Upper lobe of left lung (tissue), 6 donors: Measurements from ENCODE around the gene FGF7. TPM values are rescaled to one million over a fixed set of nuclear protein-coding genes. Genes with fewer than 3 reads are reported as not detected.
A peak's percentile ranks its signal among the peaks of the same experiment; 100 is the strongest.
"Not testable (repeated sequence)": the region's sequence is repeated elsewhere in the genome, so short reads cannot be mapped to it uniquely, and the experiment has no call there.

ENCODE experiments used
- ATAC-seq, 2 donors: fragments of 200-7000 bp; cut with Tn5 transposase; one replicate each; pipeline ENCODE4 v1.9.1; 2022; ENCODE audit warnings: mild to moderate bottlenecking in 2 of 2, moderate library complexity in 2 of 2; ENCODE audit not compliant: low FRiP score in 2 of 2
- DNase-seq, 2 donors: peaks; one replicate each; pipeline ENCODE4 v3.0.0-alpha.2; 2019 to 2020
- H3K27ac ChIP-seq, 4 donors: fragments of 200-600 bp; sonication (generic); one replicate each; pipeline ENCODE4 v1.5.1; 2016 to 2019
- H3K27me3 ChIP-seq, 4 donors: fragments of 200-600 bp; sonication (generic); one replicate each; pipeline ENCODE4 v1.5.1; 2017 to 2019
- H3K36me3 ChIP-seq, 4 donors: fragments of 200-600 bp; sonication (generic); one replicate each; pipeline ENCODE4 v1.5.1; 2016 to 2019
- H3K4me1 ChIP-seq, 4 donors: fragments of 200-600 bp; sonication (generic); one replicate each; pipeline ENCODE4 v1.5.1; 2018 to 2019
- H3K4me3 ChIP-seq, 4 donors: fragments of 200-600 bp; sonication (generic); one replicate each; pipeline ENCODE4 v1.5.1; 2017 to 2019; ENCODE audit warnings: mild to moderate bottlenecking in 2 of 4, moderate library complexity in 1 of 4
- H3K9me3 ChIP-seq, 4 donors: fragments of 200-600 bp; sonication (generic); one replicate each; pipeline ENCODE4 v1.5.1; 2018 to 2019
- CTCF ChIP-seq, 6 experiments: fragments of 450-650 bp in 4 of 6; fragments of 200-600 bp in 2 of 6; sonication (generic) in 2 of 6; IDR thresholded peaks; one replicate each; pipeline ENCODE4 v1.5.1; 2016 to 2019; ENCODE audit warnings: antibody characterized with exemption in 6 of 6
- EP300 ChIP-seq, 4 donors: sonication (generic); formaldehyde crosslinking; IDR thresholded peaks; one replicate each; pipeline ENCODE4 v1.5.1; 2017; ENCODE audit warnings: antibody characterized with exemption in 4 of 4, control low read depth in 2 of 4
- POLR2A ChIP-seq, 4 donors: fragments of 450-650 bp; IDR thresholded peaks; one replicate each; pipeline ENCODE4 v1.5.1; 2016 to 2017; ENCODE audit warnings: antibody characterized with exemption in 4 of 4, mild to moderate bottlenecking in 2 of 4
- POLR2AphosphoS5 ChIP-seq, 2 donors: sonication (generic); formaldehyde crosslinking; IDR thresholded peaks; one replicate each; pipeline ENCODE4 v1.5.1; 2017; ENCODE audit warnings: antibody characterized with exemption in 2 of 2
- WGBS, 2 donors: methylation state at CpG; one replicate each; pipeline ENCODE4 v1.1.5; 2017 to 2018; 5-methylcytosine and 5-hydroxymethylcytosine counted together
- total RNA-seq, 6 donors: library from RNA; depleted of rRNA in 4 of 6; stranded (reverse); fragments of >200 nt in 4 of 6; gene quantifications; one replicate each; pipeline versions ENCODE4 v1.1.0 to v1.2.1, GENCODE V29; 2016 to 2021
- donor health status: DM: no; HTN: no; CAD: no; lungs with moderate emphysema.
- donor health status: DM: no; HTN: yes; CAD: no; lungs with severe emphysema.

The FGF7 gene
- total RNA-seq, 6 donors from 2014 or later: 7.2 to 33.7 (median 9.4) TPM

GRCh38 chr15:49464522-49464921 lies 41.5 kb downstream of the FGF7 start:
- DNase-seq (no peak), ATAC-seq (no peak)
- no peak overlapping the region for H3K27ac ChIP-seq
- no peaks in the 10 kb centered on the region for H3K27me3 ChIP-seq
- no peaks in the 10 kb centered on the region for H3K9me3 ChIP-seq
- TF ChIP-seq POLR2AphosphoS5 (IDR thresholded peaks at IDR 0.05): no peak
- no peak for TF ChIP-seq POLR2A (IDR thresholded peaks at IDR 0.05)
- no peak for TF ChIP-seq CTCF (IDR thresholded peaks at IDR 0.05)
- no peak for TF ChIP-seq EP300 (IDR thresholded peaks at IDR 0.05)
- no peak overlapping the region for H3K4me3 ChIP-seq
- peaks cover 0 to 5% (median 2%) of the 10 kb centered on the region in 4 donors for H3K4me1 ChIP-seq
- WGBS, 2 donors: 88 to 93% methylated on average over 3 of the region's 3 CpGs
- no peaks in the 10 kb centered on the region for H3K36me3 ChIP-seq

- Histone ChIP-seq H3K27ac (peak overlapping the region; percentile 6 to 58 (median 54)), H3K36me3 (no peaks in the 10 kb centered on the region), H3K27me3 (no peaks in the 10 kb centered on the region), H3K4me1 (peaks cover 0 to 5% (median 2%) of the 10 kb centered on the region in 4 donors), H3K4me3 (peak overlapping the region in 3 of 4 donors; percentile 15 to 42 (median 41)), H3K9me3 (no peaks in the 10 kb centered on the region)
- DNase-seq (no peak), ATAC-seq (no peak)
- TF ChIP-seq POLR2AphosphoS5 (IDR thresholded peaks at IDR 0.05): peak in 1 of 2 donors; percentile 31
- TF ChIP-seq POLR2A (IDR thresholded peaks at IDR 0.05): no peak
- peak in 1 of 4 donors; percentile 85 for TF ChIP-seq EP300 (IDR thresholded peaks at IDR 0.05)
- TF ChIP-seq CTCF (IDR thresholded peaks at IDR 0.05): no peak
- WGBS, 2 donors: 50 to 74% methylated on average over 1 of the region's 1 CpG
These were observed 43.1 kb downstream of the FGF7 start for GRCh38 chr15:49466119-49466518.

- Histone ChIP-seq H3K36me3 (no peaks in the 10 kb centered on the region), H3K27me3 (no peaks in the 10 kb centered on the region), H3K27ac (peak overlapping the region in 3 of 4 donors; percentile 39 to 56 (median 52)), H3K4me1 (peaks cover 0 to 5% (median 0%) of the 10 kb centered on the region in 4 donors), H3K4me3 (peak overlapping the region in 3 of 4 donors; percentile 15 to 42 (median 41)), H3K9me3 (no peaks in the 10 kb centered on the region)
- DNase-seq: no peak
- ATAC-seq: no peak
- WGBS, 2 donors: 63 to 68% methylated on average over 3 of the region's 3 CpGs
- TF ChIP-seq POLR2AphosphoS5 (IDR thresholded peaks at IDR 0.05) (no peak), POLR2A (IDR thresholded peaks at IDR 0.05) (no peak), CTCF (IDR thresholded peaks at IDR 0.05) (no peak), EP300 (IDR thresholded peaks at IDR 0.05) (no peak)
These were observed 44.9 kb downstream of the FGF7 start for GRCh38 chr15:49467746-49468480.

- H3K9me3 ChIP-seq: no peaks in the 10 kb centered on the region
- ATAC-seq (peak in 1 of 2 donors; percentile 29), DNase-seq (no peak)
- peak overlapping the region in 1 of 4 donors; percentile 39 for H3K27ac ChIP-seq
- 58 to 65% methylated on average over 2 of the region's 2 CpGs for WGBS, 2 donors
- H3K27me3 ChIP-seq: no peaks in the 10 kb centered on the region
- no peaks in the 10 kb centered on the region for H3K36me3 ChIP-seq
- peaks cover 0 to 5% (median 0%) of the 10 kb centered on the region in 4 donors for H3K4me1 ChIP-seq
- no peak for TF ChIP-seq POLR2A (IDR thresholded peaks at IDR 0.05)
- TF ChIP-seq CTCF (IDR thresholded peaks at IDR 0.05): no peak
- H3K4me3 ChIP-seq: peak overlapping the region in 3 of 4 donors; percentile 15 to 42 (median 41)
These were observed 45.4 kb downstream of the FGF7 start for GRCh38 chr15:49468481-49468839.

- H3K9me3 ChIP-seq, DNase-seq, H3K4me3 ChIP-seq, H3K4me1 ChIP-seq, ATAC-seq, H3K27ac ChIP-seq, H3K36me3 ChIP-seq, H3K27me3 ChIP-seq: not testable (repeated sequence)
- WGBS, 2 donors: 87 to 89% methylated on average over 4 of the region's 4 CpGs
- TF ChIP-seq CTCF (IDR thresholded peaks at IDR 0.05): peak in 1 of 6 experiments; percentile 13
These were observed 48.2 kb downstream of the FGF7 start for GRCh38 chr15:49471248-49471647.
